Renal cortical epithelial cell (primary cell): ENCODE measurements around the gene CITED4. TPM values are rescaled to one million over a fixed set of nuclear protein-coding genes. Genes with fewer than 3 reads are reported as not detected.
"Not testable (repeated sequence)": the region's sequence is repeated elsewhere in the genome, so short reads cannot be mapped to it uniquely, and the experiment has no call there.

ENCODE experiments used
- DNase-seq: peaks from one replicate; pipeline ENCODE4 v3.0.0-alpha.2; 2011; ENCODE audit warnings: low read depth
- total RNA-seq: library from RNA; depleted of rRNA; stranded (reverse); fragments of >200 nt; gene quantifications from 2 replicates; pipeline ENCODE4 v1.2.3, GENCODE V29; 2014

CITED4 gene, protein sequence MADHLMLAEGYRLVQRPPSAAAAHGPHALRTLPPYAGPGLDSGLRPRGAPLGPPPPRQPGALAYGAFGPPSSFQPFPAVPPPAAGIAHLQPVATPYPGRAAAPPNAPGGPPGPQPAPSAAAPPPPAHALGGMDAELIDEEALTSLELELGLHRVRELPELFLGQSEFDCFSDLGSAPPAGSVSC
- total RNA-seq, result 33.5 and 45.1 TPM in 2 replicates

DNA sequence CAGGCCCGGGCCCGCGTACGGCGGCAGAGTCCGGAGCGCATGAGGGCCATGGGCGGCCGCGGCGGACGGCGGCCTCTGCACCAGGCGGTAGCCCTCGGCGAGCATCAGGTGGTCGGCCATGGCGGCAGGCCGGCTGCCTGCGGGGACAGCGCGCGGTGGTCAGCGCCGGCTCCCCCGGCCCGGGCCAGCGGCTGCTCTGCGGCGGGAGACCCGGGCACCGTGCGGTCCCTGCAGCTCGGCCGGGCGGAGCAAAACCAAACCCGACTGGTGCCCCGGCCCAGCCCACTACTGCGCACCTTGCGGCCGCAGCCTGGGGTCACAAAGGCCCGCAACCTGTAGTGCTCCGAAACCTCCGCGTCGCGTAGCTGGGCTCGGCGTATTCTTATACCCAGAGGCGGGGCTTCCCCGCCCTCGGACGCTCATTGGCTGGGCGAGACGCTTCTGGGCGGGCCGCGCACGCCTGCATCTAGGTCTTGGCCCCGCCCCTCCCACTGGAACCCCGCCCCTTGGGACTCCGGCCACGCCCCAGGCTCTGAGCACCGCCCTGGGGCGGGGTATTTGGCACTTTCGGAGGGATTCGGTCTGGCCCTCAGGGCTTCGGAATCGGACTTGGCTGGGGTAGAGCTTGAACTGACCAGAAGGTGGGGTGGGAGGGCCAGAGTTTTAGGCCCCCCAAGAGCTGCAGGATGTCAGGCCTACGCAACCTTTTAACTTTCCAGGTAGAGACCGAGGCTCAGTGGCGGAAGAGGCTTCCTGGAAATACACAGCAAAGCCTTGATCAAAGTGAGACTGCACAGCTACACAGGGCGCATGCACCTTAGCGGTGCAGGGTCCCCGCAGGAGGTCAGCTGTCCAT, at the start of gene CITED4:
Gene CITED4 (minus strand): TSS at position 356 of the 856 bp plus-strand sequence. CDS start 236 bp downstream, at position 120.
- peak; percentile 88 for DNase-seq

DNA sequence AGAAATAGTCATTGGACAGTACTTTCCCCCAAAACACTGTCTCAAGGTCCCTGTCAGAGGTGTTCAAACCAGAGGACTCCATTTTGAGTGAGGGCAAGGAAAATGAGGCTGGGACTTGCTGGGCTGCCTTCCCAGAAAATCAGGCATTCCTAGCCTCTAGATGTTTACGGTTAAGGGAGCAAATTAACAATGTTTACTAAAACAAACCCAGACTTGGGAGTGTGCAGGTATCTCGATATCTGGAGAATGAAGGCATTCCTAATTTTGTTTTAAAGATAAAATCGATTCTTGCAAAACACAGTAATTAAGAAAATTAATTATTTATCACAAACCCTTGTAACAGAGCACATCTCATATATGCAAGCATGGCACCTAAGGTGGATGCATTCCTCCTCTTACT, 48.9 kb upstream of the CITED4 start:
- no peak for DNase-seq

DNA sequence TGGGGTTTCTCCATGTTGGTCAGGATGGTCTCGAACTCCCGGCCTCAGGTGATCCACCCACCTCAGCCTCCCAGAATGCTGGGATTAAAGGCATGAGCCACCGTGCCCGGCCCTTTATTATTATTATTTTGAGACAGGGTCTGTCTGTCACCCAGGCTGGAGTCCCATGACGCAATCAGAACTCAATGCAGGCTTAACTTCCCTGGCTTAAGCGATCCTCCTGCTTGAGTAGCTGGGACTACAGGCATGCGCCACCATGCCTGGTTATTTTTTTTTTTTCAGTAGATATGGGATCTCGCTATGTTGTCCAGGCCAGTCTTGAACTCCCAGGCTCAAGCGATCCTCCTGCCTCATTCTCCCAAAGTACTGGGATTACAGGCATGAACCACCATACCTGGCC, 47.1 kb upstream of the CITED4 start:
- DNase-seq, result no peak

DNA sequence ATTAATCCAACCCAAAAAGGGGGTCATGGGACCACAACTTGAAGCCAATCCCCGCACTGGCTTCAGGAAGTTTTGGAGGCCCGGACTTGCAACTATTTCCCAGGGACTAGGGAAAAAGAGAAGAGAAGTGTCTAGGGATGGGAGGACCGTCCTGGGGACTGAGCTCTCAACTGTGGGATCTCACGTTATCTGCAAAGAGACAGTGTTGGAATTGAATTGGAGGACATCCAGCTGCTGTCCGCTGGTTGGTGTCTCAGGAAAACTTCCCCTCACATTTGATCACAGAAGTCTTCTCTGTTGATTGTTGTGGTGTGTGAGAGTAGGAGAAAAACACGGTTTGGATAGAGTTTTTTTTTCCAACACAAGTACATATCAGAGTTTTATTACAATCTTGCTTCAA, 46.2 kb upstream of the CITED4 start:
- DNase-seq, result no peak

DNA sequence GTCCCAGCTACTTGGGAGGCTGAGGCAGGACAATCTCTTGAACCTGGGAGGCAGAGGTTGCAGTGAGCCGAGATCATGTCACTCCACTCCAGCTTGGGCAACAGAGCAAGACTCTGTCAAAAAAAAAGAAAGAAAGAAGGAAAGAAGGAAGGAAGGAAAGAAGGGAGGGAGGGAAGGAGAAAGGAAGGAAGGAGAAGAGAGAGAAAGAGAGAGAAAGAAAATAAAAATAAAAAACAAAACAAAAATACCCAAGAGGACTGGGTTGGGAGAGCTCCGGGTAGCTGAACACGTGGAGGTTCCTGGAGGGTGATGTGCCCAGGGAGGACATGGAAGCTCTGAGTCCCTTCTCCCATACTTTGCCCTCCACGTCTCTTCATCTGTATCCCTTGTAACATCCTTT, 45.7 kb upstream of the CITED4 start:
- no peak for DNase-seq

DNA sequence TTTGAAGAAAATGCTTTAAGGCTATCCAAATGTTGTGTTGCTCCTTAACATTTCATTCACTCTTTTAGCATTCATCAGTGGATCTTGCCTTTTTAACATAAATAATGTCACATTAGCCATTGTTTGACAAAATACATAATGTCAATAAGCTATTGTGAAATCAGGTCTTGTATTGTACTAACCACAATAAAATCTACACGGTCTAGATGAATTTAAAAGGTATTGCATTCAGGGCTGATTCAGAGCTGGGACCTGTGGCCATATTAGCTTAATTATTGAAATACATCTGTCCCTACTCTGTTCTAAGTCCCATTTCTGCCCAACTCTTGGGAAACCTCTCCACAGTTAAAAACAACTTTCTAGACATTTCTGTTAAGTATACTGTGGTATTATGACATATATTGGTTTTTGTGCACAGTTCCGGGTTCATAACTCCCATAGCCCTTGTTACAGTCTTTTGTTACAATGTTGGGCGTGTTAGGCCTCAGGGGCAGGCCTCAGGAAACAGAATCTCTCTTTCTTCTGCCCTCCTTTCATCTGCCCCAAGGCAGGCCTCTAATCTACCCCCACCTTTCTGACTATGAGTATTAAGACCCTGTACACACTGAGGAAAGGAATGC, 44.7 kb upstream of the CITED4 start:
- peak; percentile 12 for DNase-seq

DNA sequence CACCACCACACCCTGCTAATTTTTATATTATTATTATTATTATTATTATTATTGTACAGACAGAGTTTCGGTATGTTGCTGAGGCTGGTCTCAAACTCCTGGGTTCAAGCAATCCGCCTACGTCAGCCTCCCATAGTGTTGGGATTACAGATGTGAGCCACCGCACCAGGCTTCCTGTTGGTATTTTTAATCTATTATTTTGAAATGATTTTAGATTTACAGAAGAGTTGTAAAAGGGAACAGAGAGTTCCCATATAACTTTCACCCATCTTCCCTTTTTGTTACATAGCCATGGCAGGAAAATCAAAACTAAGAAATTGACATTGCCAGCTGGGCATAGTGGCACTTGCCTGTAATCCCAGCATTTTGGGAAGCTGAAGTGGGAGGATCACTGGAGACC, 42.9 kb upstream of the CITED4 start:
- DNase-seq, result no peak

DNA sequence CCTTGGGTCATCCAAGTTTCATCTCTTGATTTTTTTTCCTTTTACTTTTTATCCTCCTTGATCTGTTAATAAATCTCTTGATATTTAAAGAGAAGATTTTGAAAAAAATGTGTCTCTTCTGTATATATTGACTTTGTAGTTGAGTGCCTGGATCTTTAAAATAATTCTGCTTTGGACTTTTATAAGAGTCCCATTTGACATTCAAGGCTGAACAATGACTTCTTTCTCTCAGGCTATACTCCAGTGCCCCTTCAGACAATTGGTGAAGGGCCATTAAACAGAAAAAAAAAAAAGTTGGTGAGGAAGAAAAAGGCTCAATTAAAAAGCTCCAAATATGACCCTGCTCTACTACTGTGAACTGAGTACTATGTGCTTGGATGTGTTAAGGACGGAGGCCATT, 40.9 kb upstream of the CITED4 start:
- DNase-seq, result peak; percentile 47

DNA sequence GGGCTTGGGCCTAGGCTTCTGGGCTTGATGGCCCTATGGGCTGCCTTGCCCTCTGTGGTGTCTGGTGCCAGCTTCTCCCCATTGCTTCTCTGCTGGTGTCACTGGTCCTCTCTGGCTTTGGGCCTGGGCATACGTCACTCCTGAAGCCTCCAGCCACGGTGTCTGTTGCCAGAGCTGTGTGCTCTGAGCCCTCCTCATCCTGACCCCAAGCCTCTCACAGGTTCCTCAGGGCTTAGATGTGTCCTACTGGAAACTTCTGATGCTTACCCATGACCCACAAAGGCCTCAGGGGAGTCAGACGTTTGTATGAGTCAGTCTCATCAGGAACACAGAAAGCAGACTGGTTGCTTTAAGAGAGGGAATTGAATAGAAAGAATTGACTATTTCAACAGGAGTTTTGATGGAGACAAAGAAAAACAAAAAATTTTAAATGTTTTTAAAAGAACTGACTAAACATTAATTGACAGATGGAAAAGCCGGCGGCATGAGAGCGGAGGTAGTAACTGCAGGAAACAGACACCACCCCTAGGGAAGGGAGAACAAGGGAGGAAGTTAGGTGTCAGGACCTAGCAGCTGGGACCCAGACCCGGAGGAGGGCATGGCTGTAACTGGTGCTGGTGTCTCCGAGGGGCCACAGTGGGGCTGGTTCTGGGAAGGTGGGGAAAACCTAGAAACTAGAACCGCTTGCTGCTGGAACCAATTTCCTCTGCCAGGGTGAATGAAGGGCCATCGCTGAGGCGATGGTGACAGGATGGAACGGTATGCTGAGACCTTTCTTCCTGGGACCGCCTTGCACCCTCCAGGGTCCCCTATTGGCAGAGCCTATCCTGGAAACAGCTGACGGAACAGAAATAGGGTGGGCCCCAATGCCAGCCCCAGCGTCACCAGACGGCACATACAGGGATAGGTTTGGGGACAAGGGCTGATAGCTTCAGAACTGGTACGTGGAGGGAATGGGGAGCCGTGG, 40.0 kb upstream of the CITED4 start:
- peak; percentile 95 for DNase-seq

DNA sequence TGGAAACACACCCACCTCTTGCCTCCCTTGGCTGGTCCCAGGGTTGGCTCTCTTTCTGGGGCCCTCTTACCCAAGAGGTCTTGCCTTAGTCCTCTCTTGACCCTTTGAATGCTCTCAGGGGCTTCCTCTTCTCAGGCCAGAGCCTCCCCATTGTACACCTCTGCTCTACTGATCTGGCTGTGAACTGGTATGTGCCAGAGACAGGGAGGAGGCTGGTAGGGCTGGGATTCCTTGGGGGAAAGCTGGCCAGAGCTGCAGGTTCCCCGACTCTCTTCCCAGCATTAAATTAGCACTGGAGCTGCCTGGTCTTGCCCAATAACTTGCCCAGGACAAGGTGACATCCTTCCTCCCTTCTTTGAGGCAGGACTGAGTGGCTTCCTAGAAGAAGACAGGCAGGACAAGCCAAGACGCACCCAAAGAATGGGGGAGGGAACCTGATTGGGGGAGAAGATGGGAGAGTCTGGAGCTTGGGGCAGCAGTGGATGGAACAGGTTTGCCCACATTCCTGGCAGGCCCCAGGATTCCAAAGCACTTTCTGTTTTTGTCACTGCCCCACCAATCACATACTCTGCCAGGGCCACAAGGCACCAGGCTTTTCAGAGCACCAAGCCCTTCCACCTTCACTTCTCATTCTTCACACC, 37.2 kb upstream of the CITED4 start:
- DNase-seq, result peak; percentile 52

DNA sequence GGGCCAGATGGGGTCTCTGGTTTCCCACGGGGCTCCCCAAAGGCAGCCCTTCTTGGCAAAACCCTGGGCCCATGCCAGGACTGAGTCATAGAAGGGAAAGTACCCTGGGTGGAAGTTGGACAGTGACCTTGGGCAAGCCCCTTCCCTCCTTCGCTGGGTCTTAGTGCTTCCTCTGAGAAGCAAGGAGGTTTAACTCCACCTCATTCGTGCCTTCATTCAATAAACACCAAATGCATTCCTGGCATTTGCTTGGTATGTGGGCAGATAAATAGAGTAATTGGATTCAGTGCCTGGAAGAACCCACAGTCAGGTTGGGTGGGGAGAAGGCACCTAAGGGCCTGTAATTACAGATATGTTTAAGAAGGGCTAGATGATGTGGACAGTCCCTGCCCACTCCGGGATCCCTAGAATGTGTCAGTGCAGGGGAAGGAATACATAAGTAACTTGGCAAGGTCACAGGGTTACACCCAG, 36.3 kb upstream of the CITED4 start:
- DNase-seq, result peak; percentile 97

DNA sequence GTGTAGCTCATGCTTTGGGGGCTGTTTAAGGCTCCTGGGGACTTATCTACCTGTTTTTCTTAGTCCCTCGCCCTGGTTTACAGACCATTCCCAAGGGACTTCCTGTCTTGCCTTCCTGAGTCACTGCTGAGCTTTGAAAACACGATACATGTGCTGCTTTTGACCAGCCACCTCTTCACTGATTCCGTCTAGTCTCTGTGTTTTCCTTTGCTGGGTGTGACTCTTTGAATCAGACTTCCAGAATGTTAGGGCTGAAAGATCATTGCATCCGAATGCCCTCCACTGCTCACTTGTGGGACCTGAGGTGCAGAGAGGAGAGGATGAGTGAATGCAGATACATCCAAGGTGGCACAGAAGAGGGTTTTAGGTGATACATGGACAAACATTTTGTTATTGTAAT, 35.4 kb upstream of the CITED4 start:
- peak; percentile 94 for DNase-seq

DNA sequence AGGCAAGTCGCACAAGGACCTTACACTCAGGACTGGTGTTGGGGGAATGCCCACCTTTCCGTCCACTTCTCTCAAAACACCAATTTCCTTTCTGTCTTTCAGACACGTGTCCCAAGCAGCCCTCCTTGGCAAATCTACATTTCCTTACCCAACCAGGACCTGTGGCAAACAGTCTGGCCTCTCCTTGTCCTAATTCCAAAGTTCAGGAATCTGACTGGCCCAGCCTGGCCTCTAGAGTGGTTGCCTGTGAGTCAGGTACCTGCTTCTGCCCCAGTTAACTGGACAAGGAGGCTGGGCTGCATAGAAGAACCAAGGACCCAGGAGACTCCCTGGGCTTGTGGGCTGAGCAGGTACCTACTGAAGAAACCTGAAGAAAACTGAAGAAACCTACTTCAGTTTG, 34.3 kb upstream of the CITED4 start:
- no peak for DNase-seq

DNA sequence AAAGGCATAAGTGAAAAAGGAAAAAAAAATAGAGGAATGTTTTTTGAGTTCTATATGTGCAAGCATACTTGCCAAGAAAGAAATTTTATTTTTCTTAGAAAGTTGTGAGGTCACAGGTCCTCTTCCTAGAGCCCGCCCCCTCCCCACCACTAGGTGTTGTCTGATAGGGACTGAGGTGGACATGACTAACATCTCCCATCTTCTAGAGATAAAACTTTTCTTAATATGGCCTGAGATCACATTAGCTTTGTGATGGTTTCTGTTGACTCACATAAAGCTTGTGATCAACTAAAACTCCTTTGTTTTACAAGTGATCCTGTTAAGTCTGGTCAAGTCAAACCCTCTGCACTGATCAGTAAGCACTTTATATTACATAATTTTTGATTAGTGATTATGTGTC, 33.4 kb upstream of the CITED4 start:
- DNase-seq, result no peak

DNA sequence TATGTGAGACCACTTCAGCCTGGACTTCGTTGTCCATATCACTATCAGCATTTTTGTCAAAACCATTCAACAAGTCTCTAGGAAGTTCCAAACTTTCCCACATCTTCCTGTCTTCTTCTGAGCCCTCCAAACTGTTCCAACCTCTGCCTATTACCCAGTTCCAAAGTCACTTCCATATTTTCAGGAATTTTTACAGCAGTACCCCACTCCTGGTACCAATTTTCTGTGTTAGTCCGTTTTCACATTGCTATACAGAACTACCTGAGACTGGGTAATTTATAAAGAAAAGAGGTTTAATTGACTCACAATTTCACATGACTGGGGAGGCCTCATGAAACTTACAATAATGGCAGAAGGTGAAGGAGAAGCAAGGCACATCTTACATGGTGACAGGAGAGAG, 32.7 kb upstream of the CITED4 start:
- not testable (repeated sequence) for DNase-seq

DNA sequence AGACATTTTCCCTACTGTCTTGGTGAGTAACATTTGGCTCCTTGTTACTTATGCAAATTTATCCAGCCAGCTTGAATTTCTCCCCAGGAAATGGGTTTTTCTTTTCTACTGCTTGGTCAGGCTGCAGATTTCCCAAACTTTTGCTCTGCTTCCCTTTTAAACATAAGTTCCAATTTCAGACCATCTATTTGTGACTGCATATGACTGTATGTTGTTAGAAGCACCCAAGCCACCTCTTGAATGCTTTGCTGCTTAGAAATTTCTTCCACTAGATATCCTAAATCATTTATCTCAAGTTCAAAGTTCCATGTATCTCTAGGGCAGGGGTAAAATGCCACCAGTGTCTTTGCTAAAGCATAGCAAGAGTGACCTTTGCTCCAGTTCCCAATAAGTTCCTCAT, 32.3 kb upstream of the CITED4 start:
- no peak for DNase-seq

DNA sequence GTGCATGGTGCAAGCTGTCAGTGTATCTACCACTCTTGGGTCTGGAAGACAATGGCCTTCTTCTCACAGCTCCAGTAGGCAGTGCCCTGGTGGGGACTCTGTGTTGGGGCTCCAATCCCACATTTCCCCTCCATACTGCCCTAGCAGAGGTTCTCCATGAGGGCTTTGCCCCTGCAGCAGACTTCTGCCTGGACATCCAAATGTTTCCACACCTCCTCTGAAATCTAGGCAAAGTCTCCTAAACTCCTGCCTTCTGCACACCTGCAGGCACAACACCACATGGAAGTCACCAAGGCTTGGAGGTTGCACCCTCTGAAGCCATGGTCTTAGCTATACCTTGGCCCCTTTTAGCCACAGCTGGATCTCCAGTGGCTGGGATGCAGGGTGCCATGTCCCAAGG, 31.8 kb upstream of the CITED4 start:
- DNase-seq, result no peak

DNA sequence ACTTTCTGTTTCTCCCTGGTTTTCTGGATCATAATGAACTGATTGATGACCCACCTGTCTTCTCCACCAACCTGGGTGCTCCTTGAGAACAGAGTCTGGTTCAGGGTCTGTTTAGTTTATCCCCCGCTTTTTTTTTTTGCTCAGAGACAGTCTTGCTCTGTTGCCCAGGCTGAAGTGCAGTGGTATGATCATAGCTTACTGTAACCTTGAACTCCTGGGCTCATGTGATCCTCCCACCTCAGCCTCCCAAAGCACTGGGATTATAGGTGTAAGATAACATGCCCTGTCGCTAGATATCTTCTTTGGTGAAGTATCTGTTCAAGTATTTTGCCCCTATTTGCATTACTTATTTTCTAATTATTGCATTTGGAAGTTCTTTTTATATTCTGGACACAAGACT, 30.2 kb upstream of the CITED4 start:
- DNase-seq, result no peak

DNA sequence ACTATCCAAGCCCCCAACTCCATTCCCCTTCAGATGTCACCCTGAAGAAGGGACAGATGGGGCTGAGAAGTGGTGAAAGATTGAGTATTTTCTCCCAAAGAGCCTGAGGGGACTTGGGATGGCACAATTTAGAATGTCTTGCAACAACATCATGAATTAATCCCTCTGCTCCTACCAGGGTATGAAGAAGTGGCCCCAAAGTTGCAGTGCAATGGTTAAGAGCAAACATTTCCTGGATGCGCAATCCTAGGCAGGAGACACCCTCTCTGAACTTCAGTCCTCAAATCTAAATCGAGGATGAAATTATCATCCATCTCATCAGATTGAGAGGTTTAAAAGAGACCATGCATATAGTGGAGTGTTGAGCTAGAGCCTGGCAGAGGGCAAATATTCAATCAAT, 28.6 kb upstream of the CITED4 start:
- DNase-seq, result no peak

DNA sequence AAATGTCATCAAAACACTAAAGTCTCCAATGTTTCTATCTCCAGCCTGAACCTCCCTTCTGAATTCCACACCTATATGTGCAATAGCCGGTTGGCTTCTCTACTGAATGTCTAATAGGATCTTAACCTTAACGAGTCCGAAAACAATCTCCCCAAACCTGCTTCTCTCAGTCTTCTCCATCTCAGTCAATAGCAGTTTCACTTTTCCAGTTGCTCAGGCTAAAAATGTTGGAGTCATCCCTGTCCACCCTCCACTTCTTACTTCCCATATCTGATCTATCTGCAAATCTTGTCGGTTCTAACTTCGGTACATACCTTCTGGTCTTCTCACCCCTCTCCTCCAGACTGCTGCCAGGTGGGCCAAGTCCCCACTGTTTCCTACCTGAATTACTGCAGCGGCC, 25.5 kb upstream of the CITED4 start:
- DNase-seq, result no peak

DNA sequence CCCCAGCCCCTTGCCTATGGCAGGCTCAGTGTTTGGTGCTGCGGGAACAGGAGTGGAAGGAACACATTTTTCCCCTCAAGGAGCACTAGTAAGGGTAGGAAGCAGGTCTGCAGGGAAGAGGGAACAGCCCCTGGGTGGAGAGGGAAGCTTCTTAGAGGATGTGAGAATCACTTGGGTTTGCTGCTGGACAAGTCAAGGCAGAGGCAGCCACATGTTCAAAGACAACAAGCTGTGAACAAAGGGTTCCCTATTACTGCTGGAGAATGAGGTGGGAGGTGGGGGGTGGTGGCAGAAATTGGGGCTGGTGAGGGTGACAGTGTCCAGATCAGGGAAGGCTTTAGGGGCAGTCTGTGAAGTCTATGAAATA, 24.8 kb upstream of the CITED4 start:
- DNase-seq, result no peak
